Suppressor macrophage treated with lipopolysaccharide for 4 hours (primary cell): ENCODE data around the gene CC2D2B.
A peak's percentile ranks its signal among the peaks of the same experiment; 100 is the strongest.
"Not testable (repeated sequence)": the region's sequence is repeated elsewhere in the genome, so short reads cannot be mapped to it uniquely, and the experiment has no call there.

Experiments
- DNase-seq: peaks from one replicate; pipeline ENCODE4 v3.0.0-alpha.2; 2020

Gene CC2D2B, protein sequence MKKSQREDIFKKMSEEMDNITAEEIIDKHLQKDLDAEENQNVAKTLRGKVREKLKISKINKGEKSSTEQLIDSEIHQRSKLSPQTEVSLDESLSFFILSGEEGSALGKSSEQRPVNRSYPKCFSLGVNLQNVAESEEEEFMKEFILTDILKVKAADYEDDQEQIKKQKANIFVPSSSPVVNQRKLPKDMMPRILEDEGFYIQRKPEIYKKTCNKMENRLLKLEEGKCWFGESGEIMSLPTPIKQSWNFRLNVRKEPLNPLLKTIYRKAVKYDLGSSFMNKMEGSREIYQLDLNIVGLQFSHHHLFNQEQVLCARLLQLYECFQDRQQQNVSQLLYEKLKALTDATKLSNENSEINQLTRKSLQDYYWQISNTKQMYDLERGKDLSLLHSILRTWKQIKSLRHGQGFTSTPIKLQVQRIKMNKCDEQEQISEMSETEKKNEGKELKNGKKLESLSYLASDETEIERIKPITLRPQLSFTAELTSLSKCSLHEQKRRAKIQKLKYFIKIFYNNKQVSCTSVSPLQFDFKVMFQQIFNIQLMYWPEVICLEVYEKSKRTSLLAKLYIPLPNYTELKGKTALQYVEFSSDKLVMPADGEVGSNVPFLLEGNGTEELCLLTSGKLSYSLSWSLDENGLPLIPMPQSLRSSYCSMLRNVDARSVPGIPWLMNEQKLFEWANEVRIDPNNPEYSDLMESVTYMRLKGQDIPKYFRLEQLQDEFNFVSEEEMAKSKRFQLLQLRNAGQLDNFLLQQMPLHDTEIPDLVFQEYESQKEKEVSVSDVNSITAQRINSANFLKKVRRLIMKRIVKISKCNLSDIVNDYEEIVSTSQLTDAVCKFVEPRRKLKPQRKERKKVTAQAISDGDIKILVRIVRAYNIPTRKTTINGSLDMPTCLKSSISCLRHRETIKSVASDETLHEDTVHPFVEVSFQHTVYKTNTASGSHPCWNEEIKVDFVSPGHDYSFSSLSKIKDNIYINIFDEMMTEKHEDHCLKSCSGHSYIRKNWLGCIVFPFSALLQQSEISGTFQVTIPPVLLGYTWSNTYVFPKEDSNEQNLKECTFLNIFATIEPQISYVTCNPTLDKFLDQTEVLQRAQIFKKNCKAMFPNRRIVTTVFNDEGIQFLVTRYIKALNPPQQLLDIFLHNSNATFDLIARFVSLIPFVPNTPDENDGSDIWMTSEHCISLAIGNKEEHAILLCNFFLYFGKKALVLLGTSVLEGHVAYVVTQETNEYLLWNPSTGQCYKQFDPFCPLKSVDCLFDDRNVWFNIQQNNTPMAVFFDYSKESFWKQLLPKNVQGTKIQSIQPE (N-terminal part only)

DNA sequence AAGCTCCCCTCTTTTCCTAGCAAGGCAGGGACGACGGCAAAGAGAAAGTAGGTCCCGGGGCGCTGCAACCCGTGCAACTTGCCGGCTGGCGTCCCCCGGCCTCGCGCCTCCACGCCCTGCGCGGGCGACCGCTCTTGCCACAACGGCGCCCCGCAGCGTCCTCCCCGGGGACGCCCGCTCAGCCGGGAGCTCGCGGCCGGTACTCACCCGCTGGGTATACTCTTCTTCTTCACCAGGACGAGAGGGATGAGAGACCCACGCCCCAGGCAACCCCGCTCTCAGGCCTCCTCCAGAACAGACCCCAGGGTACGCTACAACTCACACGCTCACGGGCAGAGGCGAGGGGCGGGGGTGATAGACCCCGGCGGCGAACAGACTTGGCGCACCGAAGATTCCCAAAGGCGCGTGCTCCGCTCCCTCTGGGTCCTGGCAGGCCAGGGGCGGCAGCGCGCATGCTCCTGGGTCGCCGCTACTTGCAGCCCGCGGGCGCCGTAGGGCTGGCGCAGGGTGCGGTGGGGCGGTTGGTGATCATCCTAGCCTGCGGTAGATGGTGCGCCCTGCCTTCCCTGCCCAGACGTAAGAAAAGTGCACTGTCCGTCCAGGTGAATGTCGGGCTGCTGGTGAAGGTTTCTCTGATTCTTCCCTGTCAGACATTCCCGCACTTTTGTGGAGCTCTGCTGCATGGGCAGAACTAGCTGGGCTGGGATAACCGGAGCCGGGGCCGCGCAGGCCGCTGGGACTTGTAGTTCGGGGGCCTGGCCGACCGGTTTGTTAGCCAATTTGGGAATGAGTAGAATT, at the start of gene CC2D2B:
CC2D2B (plus strand) TSS at position 520 of the 798 bp plus-strand sequence. CDS start 3,349 bp downstream, outside the sequence.
- peak; percentile 74 for DNase-seq

DNA sequence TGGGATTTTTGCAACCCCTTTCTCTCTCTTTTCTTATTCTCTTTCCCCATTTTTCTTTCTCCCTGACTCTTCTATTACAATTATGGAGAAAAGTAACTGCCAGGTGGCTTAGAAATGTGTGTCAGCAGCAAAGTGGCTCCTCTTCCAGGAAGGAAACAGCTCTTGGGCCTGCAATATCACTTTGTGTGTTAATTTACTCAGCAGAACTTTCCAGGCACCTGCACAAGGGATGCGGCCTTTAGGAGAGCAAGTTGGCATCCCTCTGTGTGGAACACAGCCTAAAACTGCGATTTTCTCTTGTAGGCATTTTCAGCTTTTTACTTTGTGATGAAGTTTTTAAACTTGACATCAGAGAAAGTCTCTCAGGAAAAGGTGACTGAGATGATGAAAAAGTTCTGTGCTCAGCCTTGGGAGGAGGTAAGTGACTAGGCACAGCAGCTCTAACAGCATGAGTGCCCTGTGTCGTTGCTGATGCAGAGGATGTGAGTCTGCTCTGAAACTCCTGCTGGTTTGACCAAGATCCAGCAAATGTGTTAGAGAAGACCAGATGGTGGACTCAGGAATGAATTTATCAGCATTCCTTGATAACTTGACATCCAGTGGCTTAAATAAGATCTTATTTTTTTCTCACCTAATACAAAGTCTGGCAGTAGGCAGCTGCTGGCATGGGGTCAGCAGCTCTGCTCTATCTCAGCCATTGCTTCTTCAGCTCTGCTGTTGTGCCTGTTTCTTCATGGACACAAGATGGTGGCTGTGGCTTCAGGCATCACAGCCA, 47.4 kb upstream of the CC2D2B start:
- no peak for DNase-seq

DNA sequence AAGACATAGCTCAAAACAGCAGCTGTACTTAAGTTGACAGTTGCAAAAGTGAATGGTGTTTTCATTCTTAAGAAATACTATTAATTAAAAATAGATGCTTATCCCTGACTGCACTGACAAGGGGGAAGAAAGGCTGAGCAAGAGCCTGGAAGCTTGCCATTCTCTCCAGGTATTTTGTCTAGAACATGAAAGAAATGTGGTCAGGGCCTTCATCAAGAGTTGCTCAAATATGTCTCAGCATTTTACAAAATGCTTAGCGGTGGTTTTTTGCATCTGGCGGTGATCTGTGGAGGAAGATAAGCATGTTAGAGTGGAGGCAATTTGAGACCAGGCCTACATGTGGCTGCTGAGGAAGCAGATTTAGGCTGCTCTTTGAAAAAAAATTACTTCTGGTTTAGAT, 46.4 kb upstream of the CC2D2B start:
- DNase-seq = no peak

DNA sequence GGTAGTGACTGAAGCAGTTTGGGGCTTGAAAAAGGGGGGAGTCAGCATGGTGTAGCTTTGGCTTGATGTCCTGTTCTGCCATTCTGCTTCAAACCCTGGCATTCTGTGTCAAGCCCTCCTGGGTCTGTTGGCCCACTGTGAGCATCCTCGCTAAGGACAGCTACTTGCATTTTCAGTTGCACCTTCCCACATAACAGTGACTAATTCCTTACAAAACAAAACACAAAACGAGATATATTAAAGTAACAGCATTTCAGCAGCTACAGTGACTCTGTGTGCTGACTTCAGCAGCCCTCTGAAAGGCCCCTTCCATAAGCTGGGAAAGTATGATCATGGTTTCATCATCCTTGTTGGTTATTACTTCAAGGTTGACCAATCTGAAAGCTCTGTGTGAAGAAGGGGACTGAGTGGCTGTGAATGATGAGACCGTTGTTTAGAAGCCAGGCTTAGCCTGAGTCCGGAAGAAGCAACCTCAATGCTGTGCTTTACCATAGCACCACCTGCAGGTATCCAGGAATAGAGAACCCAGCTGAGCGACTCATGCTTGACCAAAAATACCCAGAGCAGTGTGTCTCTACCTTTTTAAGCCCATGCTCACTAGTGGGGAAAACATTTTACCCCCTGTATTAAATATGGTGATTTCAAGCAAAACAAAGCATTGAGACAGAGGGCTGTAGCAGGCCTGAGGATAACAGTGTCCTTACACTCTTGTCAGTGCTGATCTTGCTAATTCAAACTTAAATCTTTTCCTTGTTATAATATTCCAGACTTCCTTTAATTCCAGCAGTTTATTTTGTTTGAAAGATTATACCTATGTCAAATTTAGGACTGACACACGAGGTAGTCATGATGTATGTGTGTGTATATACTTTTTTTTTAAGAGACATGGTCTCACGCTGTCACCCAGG, 42.6 kb upstream of the CC2D2B start:
- DNase-seq = peak; percentile 70

DNA sequence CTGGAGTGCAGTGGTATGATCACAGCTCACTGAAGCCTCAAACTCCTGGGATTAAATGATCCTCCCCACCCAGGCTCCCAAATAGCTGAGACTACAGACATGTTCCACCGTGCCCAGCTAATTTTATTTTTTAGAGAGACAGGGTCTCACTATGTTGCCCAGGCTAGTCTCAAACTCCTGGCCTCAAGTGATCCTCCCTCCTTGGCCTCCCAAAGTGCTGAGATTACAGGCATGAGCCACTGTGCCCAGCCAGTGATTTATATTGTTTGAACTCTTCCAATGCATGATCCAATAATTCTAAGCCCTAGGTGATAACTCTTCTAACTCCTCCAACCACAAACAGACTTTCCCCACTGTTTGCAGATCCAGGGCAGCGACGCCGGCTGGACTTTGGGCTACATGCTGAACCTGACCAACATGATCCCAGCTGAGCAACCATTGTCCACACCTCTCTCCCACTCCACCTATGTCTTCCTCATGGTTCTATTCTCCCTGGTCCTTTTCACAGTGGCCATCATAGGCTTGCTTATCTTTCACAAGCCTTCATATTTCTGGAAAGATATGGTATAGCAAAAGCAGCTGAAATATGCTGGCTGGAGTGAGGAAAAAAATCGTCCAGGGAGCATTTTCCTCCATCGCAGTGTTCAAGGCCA, 41.8 kb upstream of the CC2D2B start:
- no peak for DNase-seq

DNA sequence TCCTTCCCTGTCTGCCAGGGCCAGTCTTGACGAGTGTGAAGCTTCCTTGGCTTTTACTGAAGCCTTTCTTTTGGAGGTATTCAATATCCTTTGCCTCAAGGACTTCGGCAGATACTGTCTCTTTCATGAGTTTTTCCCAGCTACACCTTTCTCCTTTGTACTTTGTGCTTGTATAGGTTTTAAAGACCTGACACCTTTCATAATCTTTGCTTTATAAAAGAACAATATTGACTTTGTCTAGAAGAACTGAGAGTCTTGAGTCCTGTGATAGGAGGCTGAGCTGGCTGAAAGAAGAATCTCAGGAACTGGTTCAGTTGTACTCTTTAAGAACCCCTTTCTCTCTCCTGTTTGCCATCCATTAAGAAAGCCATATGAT, 41.3 kb upstream of the CC2D2B start:
- no peak for DNase-seq

DNA sequence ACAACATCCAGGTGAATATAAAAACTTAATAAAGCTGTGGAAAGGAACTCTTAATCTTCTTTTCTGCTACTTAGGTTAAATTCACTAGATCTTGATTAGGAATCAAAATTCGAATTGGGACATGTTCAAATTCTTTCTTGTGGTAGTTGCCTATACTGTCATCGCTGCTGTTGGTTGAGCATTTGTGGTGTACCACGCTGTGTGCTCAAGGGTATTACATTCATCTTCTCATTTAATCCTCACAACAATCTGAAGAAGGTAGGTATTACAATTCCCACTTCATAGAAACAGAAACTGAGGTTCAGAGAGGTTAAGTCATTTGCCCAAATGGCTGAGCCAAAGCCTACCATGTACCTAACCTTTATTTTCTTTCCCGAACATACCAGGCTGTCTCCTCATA, 39.9 kb upstream of the CC2D2B start:
- no peak for DNase-seq

DNA sequence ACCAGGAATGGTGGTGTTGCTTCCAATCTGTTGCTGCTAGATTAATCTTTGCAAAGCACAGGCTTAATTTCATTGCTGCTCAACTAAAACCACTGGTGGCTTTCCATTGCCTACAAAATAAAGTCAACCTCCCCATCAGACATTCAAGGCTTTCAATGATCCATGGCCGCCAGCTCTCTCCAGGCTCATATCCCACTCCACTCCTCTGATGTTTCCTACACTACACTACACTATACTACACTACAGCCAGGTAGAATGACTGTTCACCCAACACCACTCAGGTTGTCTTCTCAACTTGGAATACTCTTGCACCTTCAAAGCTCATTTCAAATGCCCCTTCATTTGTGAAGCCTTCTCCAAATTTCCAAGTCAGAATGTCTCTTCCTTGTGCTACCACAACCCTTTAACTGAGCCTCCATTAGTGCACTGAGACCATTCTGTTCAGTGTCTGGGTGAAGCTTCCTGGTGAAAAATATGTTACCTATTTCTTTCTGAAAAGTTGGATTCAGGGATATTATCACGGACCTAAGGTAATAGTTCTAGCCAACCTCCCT, 35.5 kb upstream of the CC2D2B start:
- DNase-seq = no peak

DNA sequence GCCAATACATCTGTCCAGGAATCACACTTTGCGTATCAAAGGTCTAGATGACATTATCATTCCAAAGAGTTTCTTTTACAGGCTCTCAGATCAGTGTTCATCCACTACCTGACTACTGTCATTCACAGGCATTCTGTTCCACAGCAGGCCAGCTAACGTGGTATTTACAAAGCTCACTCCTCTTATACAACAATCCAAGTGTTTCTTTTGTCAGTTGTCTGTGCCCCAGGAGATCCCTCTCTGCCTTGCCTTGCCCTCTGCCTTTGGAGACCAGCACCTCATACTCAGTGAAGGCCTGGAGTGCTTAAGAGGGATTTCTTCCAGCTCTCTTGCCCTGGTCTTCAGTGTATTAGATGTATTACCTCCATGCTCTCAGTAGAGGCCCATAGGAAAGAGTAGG, 34.6 kb upstream of the CC2D2B start:
- no peak for DNase-seq

DNA sequence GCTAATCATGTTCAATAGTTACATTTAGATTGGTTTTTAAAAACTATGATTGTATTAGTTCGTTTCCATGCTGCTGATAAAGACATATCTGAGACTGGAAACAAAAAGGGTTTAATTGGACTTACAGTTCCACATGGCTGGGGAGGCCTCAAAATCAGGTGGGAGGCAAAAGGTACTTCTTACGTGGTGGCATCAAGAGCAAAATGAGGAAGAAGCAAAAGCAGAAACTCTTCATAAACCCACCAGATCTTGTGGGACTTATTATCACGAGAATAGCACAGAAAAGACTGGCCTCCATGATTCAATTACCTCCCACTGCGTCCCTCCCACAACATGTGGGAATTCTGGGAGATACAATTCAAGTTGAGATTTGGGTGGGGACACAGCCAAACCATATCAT, 34.1 kb upstream of the CC2D2B start:
- DNase-seq = no peak

DNA sequence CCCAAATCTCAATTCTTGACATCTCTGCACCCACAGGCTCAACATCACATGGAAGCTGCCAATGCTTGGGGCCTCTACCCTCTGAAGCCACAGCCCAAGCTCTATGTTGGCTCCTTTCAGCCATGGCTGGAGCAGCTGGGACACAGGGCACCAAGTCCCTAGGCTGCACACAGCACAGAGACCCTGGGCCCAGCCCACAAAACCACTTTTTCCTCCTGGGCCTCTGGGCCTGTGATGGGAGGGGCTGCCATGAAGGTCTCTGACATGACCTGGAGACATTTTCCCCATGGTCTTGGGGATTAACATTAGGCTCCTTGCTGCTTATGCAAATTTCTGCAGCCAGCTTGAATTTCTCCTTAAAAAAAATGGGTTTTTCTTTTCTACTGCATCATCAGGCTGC, 33.0 kb upstream of the CC2D2B start:
- DNase-seq = not testable (repeated sequence)

DNA sequence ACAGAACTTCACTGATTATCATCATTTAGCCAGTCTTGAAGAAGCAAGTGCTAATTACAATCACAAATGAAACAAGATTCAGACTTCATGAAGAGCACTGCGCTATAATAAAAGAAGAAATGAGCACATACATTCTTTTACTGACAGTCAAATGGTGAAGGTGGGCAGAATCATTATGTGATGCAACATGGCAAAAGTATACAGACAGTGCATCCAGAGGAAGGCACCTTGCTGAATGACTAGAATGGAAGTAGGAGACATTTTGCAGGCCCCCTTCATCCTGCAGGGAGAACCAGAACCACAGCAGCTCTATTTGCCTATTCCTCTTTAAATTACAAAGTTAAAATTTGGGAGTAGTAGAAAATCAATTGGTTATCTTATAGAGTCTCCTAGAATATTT, 31.0 kb upstream of the CC2D2B start:
- no peak for DNase-seq

DNA sequence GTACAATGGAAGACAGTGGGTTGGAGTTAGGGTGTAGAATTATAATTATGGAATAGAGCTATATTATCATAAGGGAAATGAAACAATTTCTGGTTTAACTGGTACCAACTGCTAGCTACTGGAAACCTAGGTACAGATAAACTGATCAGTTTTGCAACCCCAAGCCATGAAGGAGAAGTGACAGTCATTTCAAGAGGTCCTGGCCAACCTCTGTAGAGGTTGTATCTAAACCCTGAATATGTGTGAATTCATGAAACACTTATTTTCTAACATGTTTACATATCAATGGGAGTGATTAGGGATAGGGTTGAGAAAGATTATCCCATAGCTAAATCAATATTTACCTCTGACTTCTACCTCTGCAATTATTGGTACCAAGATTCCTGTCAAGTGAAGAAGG, 29.9 kb upstream of the CC2D2B start:
- no peak for DNase-seq

DNA sequence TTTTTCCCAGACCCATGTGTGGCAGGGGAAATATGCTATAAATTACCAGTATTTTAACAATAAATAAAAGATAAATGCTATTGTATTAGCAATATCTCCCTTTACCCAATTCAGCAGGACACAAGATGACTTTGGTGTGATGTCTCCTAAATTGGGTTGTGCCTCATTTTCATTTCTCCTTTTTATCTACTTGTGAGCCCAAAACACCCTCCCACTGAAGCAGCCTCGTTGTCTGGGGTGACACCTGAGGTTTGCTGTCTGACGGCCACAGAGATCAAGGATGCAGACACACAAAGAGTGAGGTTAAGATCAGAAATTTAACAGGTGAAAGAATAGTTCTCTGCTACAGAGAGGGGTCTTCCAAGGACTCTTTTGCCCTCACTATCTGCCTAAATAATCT, 27.1 kb upstream of the CC2D2B start:
- no peak for DNase-seq

DNA sequence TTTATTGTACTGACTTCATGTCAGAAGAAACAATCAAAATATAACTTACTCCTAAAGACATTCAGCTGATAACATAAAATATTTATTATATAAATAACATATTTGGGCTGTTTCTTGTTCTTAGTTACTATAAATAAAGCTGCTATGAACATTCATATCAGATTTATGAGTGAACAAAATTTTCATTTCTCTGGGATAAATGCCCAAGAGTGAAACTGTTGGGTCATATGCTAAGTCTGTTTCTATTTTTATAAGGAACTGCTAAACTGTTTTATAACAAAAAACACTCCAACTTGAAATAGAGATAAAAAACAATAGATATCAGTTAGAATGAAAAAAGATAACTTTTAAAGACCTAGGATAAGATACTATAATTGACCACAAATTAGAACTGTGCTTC, 26.5 kb upstream of the CC2D2B start:
- no peak for DNase-seq

DNA sequence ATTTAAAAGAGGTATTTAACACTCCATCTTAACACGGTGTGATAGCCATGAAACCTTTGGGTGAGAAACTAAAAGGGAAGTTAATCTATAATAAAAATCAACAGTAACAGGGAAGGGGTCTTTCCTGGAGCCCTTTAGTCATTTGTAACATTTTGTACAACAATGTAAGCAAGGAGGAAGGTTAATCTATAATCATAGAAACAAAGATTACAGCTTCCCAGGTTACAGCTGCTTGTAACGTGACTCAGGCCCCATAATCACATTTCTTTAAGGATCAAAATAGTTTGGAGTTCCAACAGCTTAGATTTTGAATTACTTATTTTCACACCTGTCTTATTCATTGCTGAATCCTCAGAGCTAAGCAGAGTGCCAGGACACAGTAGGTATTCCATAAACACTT, 17.9 kb upstream of the CC2D2B start:
- DNase-seq = no peak

DNA sequence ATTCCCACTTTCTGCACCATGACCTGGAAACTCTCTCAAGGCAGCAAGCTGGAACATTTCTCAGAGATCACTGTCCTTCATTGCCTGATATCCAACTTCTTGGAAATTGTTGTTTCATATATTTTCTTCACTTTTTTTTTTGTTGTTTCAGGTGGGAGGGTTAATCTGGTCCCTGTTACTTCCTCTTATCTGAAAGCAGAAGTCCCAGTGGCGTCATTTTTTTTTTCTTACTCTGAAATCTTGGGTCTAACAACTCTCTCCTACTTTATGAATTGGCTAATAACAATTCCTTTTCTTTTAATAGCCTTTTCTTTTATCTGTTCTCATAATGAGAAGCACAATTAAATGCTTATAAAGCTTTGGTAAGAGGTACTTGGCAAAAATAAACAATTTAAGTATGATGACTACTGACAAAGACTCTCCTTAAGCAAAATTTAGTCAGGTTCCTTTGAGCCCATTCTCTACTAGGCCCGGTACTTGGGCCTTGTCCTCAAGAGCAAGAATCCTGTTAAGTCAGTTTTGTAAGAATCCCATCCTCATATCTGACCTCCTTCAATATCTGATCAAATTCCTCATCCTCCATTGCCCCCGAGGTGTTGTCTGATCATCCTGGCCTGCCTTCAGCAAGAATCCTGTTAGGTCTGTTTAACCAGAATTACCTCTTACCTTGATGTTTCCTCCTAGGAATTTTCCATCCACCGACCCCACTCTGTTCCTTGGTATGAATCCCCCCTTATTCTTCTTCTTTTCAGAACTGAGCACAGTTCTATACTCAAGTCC, 11.5 kb upstream of the CC2D2B start:
- DNase-seq = peak; percentile 51

DNA sequence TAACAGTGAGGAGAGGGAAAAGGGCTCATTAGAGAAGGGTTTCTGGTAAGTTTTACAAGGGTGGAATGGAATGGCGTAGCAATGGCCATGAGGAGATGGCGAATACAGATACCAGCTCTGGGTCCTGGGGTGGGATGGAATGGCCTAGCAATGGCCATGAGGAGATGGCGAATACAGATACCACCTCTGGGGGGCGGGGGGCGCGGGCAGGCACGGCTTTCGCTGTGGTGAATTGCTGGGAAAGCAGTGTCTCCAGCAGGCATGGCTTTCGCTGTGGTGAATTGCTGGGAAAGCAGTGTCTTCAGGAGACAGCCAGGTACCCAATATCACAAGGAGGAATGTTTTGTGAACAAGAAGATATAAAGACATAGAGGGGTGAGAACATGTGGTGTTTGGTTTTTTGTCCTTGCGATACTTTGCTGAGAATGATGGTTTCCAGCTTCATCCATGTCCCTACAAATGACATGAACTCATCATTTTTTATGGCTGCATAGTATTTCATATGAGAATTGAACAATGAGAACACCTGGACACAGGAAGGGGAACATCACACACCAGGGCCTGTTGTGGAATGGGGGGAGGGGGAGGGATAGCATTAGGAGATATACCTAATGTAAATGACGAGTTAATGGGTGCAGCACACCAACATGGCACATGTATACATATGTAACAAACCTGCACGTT, 1.7 kb upstream of the CC2D2B start:
- DNase-seq = not testable (repeated sequence)
